BJ (cell line): ENCODE measurements around the gene CSAG3. TPM values are rescaled to one million over a fixed set of nuclear protein-coding genes. Genes with fewer than 3 reads are reported as not detected.
"Not testable (repeated sequence)": the region's sequence is repeated elsewhere in the genome, so short reads cannot be mapped to it uniquely, and the experiment has no call there.

Experiments
- CTCF ChIA-PET: fragments of 350-600 bp; formaldehyde crosslinking; extraction: SDS; loops from one replicate; lab custom pipeline; 2021; ENCODE audit warnings: antibody characterized with exemption, inconsistent platforms; lab: Yijun Ruan, JAX
- POLR2A ChIA-PET: fragments of 300-600 bp; sonication (Branson Sonifier 250); formaldehyde crosslinking; extraction: SDS; loops from one replicate; lab custom pipeline; 2021; ENCODE audit warnings: antibody characterized with exemption; lab: Charles Lee
- DNase-seq: peaks from one replicate; pipeline ENCODE4 v3.0.0-alpha.2; 2011; ENCODE audit warnings: low read depth
- H3K27me3 ChIP-seq: 2 replicates; pipeline ENCODE4 v1.6.0; 2011; ENCODE audit warnings: low read length; ENCODE audit not compliant: control insufficient read depth, insufficient read depth
- H3K36me3 ChIP-seq: 2 replicates; pipeline ENCODE4 v1.5.1; 2011; ENCODE audit warnings: low read length; ENCODE audit not compliant: control insufficient read depth, insufficient read depth
- H3K4me3 ChIP-seq: 2 replicates; pipeline ENCODE4 v1.5.1; 2011; ENCODE audit warnings: low read depth, mild to moderate bottlenecking, control low read depth, low read length
- polyA plus RNA-seq: library from polyadenylated mRNA; depleted of rRNA; stranded (reverse); fragments of >200 nt; gene quantifications from 2 replicates; pipeline ENCODE4 v1.2.3, GENCODE V29; 2011
- TF ChIP-seq, protein P1 (sequence below): IDR thresholded peaks from 2 replicates; pipeline ENCODE4 v1.5.1; 2011; ENCODE audit warnings: low read depth, mild to moderate bottlenecking, control low read depth, inconsistent platforms, low read length, moderate library complexity; ENCODE audit not compliant: insufficient read depth

The CSAG3 gene
- polyA plus RNA-seq, 1 experiment: not detected

GRCh38 chrX:152735101-152735500 lies 23.9 kb upstream of the CSAG3 start:
- Histone ChIP-seq H3K4me3 (no peak overlapping the region), H3K27me3 (no peaks in the 10 kb centered on the region)
- DNase-seq: no peak

GRCh38 chrX:152735860-152736511 lies 23.0 kb upstream of the CSAG3 start:
- Histone ChIP-seq H3K27me3 (no peaks in the 10 kb centered on the region), H3K36me3 (no peaks in the 10 kb centered on the region), H3K4me3 (no peak overlapping the region)
- ChIA-PET CTCF (no interaction called here), POLR2A (no interaction called here)
- no peak for DNase-seq
- TF ChIP-seq, protein P1, sequence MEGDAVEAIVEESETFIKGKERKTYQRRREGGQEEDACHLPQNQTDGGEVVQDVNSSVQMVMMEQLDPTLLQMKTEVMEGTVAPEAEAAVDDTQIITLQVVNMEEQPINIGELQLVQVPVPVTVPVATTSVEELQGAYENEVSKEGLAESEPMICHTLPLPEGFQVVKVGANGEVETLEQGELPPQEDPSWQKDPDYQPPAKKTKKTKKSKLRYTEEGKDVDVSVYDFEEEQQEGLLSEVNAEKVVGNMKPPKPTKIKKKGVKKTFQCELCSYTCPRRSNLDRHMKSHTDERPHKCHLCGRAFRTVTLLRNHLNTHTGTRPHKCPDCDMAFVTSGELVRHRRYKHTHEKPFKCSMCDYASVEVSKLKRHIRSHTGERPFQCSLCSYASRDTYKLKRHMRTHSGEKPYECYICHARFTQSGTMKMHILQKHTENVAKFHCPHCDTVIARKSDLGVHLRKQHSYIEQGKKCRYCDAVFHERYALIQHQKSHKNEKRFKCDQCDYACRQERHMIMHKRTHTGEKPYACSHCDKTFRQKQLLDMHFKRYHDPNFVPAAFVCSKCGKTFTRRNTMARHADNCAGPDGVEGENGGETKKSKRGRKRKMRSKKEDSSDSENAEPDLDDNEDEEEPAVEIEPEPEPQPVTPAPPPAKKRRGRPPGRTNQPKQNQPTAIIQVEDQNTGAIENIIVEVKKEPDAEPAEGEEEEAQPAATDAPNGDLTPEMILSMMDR: no peak

More at GRCh38 chrX:152735101-152735500, 23.9 kb upstream of the CSAG3 start:
- TF ChIP-seq, protein P1: no peak
- ChIA-PET POLR2A (no interaction called here), CTCF (no interaction called here)
- H3K36me3 ChIP-seq: no peaks in the 10 kb centered on the region

DNA sequence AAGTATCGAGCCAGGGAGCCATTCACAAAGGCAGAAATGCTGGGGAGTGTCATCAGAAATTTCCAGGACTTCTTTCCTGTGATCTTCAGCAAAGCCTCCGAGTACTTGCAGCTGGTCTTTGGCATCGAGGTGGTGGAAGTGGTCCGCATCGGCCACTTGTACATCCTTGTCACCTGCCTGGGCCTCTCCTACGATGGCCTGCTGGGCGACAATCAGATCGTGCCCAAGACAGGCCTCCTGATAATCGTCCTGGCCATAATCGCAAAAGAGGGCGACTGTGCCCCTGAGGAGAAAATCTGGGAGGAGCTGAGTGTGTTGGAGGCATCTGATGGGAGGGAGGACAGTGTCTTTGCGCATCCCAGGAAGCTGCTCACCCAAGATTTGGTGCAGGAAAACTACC lies 22.5 kb upstream of the CSAG3 start:
- CTCF ChIA-PET, DNase-seq, H3K4me3 ChIP-seq, POLR2A ChIA-PET, H3K27me3 ChIP-seq, H3K36me3 ChIP-seq: not testable (repeated sequence)

DNA sequence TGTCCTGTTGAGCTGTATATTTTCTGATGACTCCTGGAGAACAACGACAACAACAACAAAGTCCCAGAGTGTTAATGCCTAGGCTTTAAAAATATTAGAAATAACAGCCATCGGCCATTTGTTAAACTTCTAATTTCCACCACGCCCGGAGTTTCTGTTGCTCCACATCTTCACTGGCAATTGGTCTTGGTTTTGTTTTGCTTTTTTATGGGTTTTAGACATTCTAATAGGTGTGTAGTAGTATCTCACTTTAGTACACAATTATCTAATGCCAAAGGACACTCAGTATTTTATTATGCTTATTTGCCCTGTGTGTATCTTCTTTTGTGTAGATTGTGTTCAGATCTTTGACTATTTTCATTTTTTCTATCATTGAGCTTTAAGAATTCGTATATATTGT lies 20.5 kb upstream of the CSAG3 start:
- Histone ChIP-seq H3K27me3 (no peaks in the 10 kb centered on the region), H3K36me3 (no peaks in the 10 kb centered on the region), H3K4me3 (no peak overlapping the region)
- TF ChIP-seq, protein P1: no peak
- DNase-seq: no peak
- CTCF ChIA-PET: no interaction called here
- POLR2A ChIA-PET: no interaction called here

DNA sequence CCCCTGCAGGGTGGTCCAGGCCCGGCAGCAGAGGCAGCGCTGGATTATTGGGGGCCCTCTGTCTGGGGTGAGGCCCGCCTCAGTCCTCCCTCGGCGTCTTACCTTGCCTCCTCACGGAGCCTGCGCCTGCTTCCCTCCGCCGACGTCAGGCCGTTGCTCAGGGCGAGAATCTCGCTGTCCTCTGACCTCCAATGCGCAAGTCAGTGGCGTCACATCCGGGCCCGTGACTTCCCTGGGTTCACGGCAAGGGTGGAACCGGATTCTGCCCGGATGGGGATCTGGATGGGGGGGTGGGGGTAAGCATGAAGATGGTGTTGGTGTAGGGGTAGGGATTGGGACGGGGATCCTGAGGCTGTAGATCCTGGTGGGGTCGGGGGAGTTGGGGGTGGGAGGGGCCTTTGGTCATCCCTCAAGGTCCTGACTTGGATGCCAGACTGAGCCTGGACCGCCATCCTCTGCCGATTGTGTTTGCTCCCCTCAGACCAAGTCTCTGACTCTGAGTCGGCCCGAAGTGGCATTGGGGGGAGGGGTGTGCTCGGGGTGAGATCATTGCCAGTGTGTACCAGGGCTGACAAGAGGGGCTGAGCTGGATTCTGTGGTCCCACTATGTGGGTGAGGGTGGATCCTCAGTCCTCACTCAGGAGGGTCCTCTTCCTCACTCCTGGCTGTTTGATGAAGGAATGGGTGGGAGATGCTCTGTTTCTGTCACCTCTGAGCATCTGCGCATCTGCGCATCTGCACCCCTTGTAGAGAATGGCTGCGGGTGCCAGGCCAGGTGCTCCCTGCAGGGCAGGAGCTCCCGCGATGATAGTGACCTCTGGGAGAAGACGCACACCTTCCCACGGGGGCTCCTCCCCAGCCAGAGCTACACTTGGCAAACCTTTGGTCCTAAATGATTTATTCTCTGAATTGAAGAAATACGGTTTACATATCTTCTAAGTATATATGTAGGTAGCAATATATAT lies 5.0 kb upstream of the CSAG3 start, which contains the start of gene MAGEA2:
Gene MAGEA2, minus strand, starts transcription at position 157 of the 965 bp plus-strand sequence. CDS start 2,479 bp downstream, outside the sequence.
- POLR2A ChIA-PET, DNase-seq, H3K27me3 ChIP-seq, CTCF ChIA-PET, H3K4me3 ChIP-seq, H3K36me3 ChIP-seq: not testable (repeated sequence)

- DNase-seq, POLR2A ChIA-PET, H3K36me3 ChIP-seq, CTCF ChIA-PET, H3K27me3 ChIP-seq, H3K4me3 ChIP-seq: not testable (repeated sequence)
Observed at GRCh38 chrX:152754871-152755270, 4.1 kb upstream of the CSAG3 start.

GRCh38 chrX:152759544-152759943 lies 526 bp downstream of the CSAG3 start:
- H3K36me3 ChIP-seq, H3K27me3 ChIP-seq, POLR2A ChIA-PET, DNase-seq, H3K4me3 ChIP-seq, CTCF ChIA-PET: not testable (repeated sequence)

DNA sequence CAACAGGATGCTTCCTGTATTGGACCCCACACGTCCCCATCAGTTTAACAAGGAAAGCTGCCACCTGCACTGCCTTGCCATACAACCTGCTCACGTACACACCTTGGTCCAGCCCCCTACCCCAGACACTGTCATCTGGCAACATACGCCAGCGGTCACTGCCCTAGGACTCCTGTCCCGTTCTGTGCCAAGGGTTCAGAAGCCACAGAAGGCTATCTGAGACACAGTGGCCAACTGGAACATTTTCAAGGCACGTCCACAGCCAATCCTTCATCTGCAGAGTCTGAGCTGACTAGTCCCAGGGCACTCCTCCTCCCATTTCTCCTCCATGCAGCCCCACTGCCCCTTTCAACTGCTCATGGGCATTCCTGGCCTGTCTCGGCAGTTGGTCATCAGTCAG lies 2.6 kb downstream of the CSAG3 start:
- DNase-seq, CTCF ChIA-PET, H3K27me3 ChIP-seq, H3K4me3 ChIP-seq, H3K36me3 ChIP-seq, POLR2A ChIA-PET: not testable (repeated sequence)

DNA sequence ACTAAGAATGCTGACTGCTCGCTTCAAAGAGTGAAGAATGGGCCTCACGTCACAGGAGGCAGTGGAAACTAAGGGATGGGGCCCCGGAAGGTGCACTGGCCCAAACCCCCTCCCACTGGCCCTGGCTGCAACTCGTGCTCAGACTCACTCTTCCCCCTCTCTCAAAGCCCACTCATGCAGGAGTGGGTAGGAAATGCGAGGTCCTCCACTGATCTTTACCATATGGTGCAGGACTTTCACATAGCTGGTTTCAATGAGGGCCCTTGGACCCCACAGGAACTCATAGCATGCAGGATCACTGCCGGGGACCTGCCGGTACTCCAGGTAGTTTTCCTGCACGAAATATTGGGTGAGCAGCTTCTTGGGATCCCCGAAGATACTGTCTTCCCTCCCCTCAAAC lies 7.5 kb downstream of the CSAG3 start:
- DNase-seq, H3K27me3 ChIP-seq, H3K4me3 ChIP-seq, H3K36me3 ChIP-seq, POLR2A ChIA-PET, CTCF ChIA-PET: not testable (repeated sequence)
